HCEC 1CT (cell line): ENCODE results near the gene DYNC2H1.
A peak's percentile ranks its signal among the peaks of the same experiment; 100 is the strongest.
"Not testable (repeated sequence)": the region's sequence is repeated elsewhere in the genome, so short reads cannot be mapped to it uniquely, and the experiment has no call there.

Experiments
- DNase-seq: peaks from one replicate; pipeline ENCODE4 v3.0.0-alpha.2; 2017

The DYNC2H1 gene

GRCh38 chr11:103374227-103374626 is 265.0 kb downstream of the DYNC2H1 start:
- DNase-seq: not testable (repeated sequence)

- DNase-seq: no peak
Observed at GRCh38 chr11:103378931-103379330, 269.7 kb downstream of the DYNC2H1 start.

- peak; percentile 27 for DNase-seq
Observed at GRCh38 chr11:103380031-103380430, 270.8 kb downstream of the DYNC2H1 start.

- no peak for DNase-seq
Observed at GRCh38 chr11:103384652-103385051, 275.4 kb downstream of the DYNC2H1 start.

- peak; percentile 73 for DNase-seq
Observed at GRCh38 chr11:103395612-103396011, 286.4 kb downstream of the DYNC2H1 start.

- DNase-seq: peak; percentile 76
Observed at GRCh38 chr11:103396237-103396636, 287.0 kb downstream of the DYNC2H1 start.

GRCh38 chr11:103397369-103397768 is 288.1 kb downstream of the DYNC2H1 start:
- DNase-seq: peak; percentile 43

GRCh38 chr11:103398829-103399228 is 289.6 kb downstream of the DYNC2H1 start:
- no peak for DNase-seq

GRCh38 chr11:103406357-103406756 is 297.1 kb downstream of the DYNC2H1 start:
- DNase-seq: no peak

GRCh38 chr11:103407641-103408040 is 298.4 kb downstream of the DYNC2H1 start:
- no peak for DNase-seq

- DNase-seq: peak; percentile 22
Observed at GRCh38 chr11:103413266-103413888, 304.2 kb downstream of the DYNC2H1 start.

GRCh38 chr11:103418014-103418413 is 308.8 kb downstream of the DYNC2H1 start:
- no peak for DNase-seq

- peak; percentile 49 for DNase-seq
Observed at GRCh38 chr11:103420593-103420992, 311.4 kb downstream of the DYNC2H1 start.

GRCh38 chr11:103433386-103434072 is 324.3 kb downstream of the DYNC2H1 start:
- peak; percentile 90 for DNase-seq

GRCh38 chr11:103434073-103434411 is 324.8 kb downstream of the DYNC2H1 start:
- DNase-seq: no peak

GRCh38 chr11:103436131-103436770 is 327.0 kb downstream of the DYNC2H1 start:
- DNase-seq: no peak

GRCh38 chr11:103441021-103441420 is 331.8 kb downstream of the DYNC2H1 start:
- DNase-seq: peak; percentile 5

- DNase-seq: no peak
Observed at GRCh38 chr11:103448966-103449365, 339.7 kb downstream of the DYNC2H1 start.

GRCh38 chr11:103450241-103450640 is 341.0 kb downstream of the DYNC2H1 start:
- DNase-seq: peak; percentile 60

- DNase-seq: no peak
Observed at GRCh38 chr11:103453126-103453525, 343.9 kb downstream of the DYNC2H1 start.

GRCh38 chr11:103453915-103454709 is 344.9 kb downstream of the DYNC2H1 start:
- no peak for DNase-seq

GRCh38 chr11:103464420-103464819 is 355.2 kb downstream of the DYNC2H1 start:
- DNase-seq: no peak

- no peak for DNase-seq
Observed at GRCh38 chr11:103465555-103466140, 356.4 kb downstream of the DYNC2H1 start.
